DND-41 (cell line): ENCODE data around the gene AFAP1.

Source experiments
- ATAC-seq: fragments of 200-7000 bp; cut with Tn5 transposase; 3 replicates; pipeline ENCODE4 v1.9.1; 2021; ENCODE audit warnings: low read depth; ENCODE audit not compliant: insufficient read depth
- DNase-seq: peaks from one replicate; pipeline ENCODE4 v3.0.0-alpha.2; 2020
- H2AFZ ChIP-seq: 2 replicates; pipeline ENCODE4 v1.6.0; 2012; ENCODE audit warnings: low read depth, low read length
- H3K27ac ChIP-seq: 2 replicates; pipeline ENCODE4 v1.5.1; 2012; ENCODE audit warnings: low read length, inconsistent platforms
- H3K27me3 ChIP-seq: fragments of 200-600 bp; sonication (generic); 2 replicates; pipeline ENCODE4 v1.6.0; 2012; ENCODE audit warnings: low read length, mild to moderate bottlenecking, inconsistent platforms; ENCODE audit not compliant: insufficient read depth, poor library complexity
- H3K36me3 ChIP-seq: 2 replicates; pipeline ENCODE4 v1.5.1; 2012; ENCODE audit warnings: low read length, inconsistent platforms; ENCODE audit not compliant: insufficient read depth
- H3K4me1 ChIP-seq: 2 replicates; pipeline ENCODE4 v1.5.1; 2012; ENCODE audit warnings: mild to moderate bottlenecking, low read length; ENCODE audit not compliant: insufficient read depth
- H3K4me2 ChIP-seq: 2 replicates; pipeline ENCODE4 v1.6.0; 2012; ENCODE audit warnings: mild to moderate bottlenecking, moderate library complexity, low read length, inconsistent platforms; ENCODE audit not compliant: insufficient read depth
- H3K4me3 ChIP-seq, 2 experiments: fragments of 200-600 bp in 1 of 2; shearing (Covaris generic) in 1 of 2; 2 replicates each; pipeline ENCODE4 v1.5.1; 2012 to 2016; ENCODE audit warnings: inconsistent platforms in 2 of 2, low read length in 2 of 2, mild to moderate bottlenecking in 2 of 2, low read depth in 1 of 2, moderate library complexity in 1 of 2
- H3K79me2 ChIP-seq: 2 replicates; pipeline ENCODE4 v1.6.0; 2012; ENCODE audit warnings: low read length, inconsistent platforms; ENCODE audit not compliant: insufficient read depth
- H3K9ac ChIP-seq: 2 replicates; pipeline ENCODE4 v1.6.0; 2012; ENCODE audit warnings: low read depth, mild to moderate bottlenecking, inconsistent platforms, low read length, moderate library complexity
- H3K9me3 ChIP-seq: 2 replicates; pipeline ENCODE4 v1.5.1; 2012; ENCODE audit warnings: low read length, moderate library complexity, mild to moderate bottlenecking, inconsistent platforms; ENCODE audit not compliant: insufficient read depth, severe bottlenecking
- H4K20me1 ChIP-seq: 2 replicates; pipeline ENCODE4 v1.6.0; 2012; ENCODE audit warnings: low read length; ENCODE audit not compliant: insufficient read depth
- CTCF ChIP-seq: IDR thresholded peaks from 2 replicates; pipeline ENCODE4 v1.5.1; 2012; ENCODE audit warnings: borderline replicate concordance, low read length, moderate library complexity, mild to moderate bottlenecking; ENCODE audit not compliant: poor library complexity, severe bottlenecking; ENCODE audit errors: extremely low read depth
- EZH2 ChIP-seq: IDR thresholded peaks from 3 replicates; pipeline ENCODE4 v1.6.1; 2012; ENCODE audit warnings: borderline replicate concordance, low read depth, mild to moderate bottlenecking, moderate library complexity, low read length, inconsistent platforms; ENCODE audit not compliant: severe bottlenecking

AFAP1 gene

GRCh38 chr4:7932287-7932686, 7.4 kb downstream of the AFAP1 start:
- Histone ChIP-seq H3K4me1 (no peaks in the 10 kb centered on the region), H4K20me1 (no peaks in the 10 kb centered on the region), H2AFZ (no peak overlapping the region), H3K9ac (no peak overlapping the region), H3K9me3 (no peaks in the 10 kb centered on the region), H3K4me3 (no peak overlapping the region), H3K36me3 (no peaks in the 10 kb centered on the region), H3K27me3 (peaks cover 16% of the 10 kb centered on the region), H3K4me2 (no peak overlapping the region), H3K27ac (no peak overlapping the region), H3K79me2 (no peaks in the 10 kb centered on the region)
- ATAC-seq (no peak), DNase-seq (no peak)
- no peak for TF ChIP-seq CTCF
- TF ChIP-seq EZH2 = no peak

GRCh38 chr4:7929118-7929951, 10.3 kb downstream of the AFAP1 start:
- peaks cover 12% of the 10 kb centered on the region for H3K27me3 ChIP-seq
- no peak overlapping the region for H3K4me3 ChIP-seq
- no peaks in the 10 kb centered on the region for H3K36me3 ChIP-seq
- no peaks in the 10 kb centered on the region for H4K20me1 ChIP-seq
- no peak overlapping the region for H3K4me2 ChIP-seq
- no peak for DNase-seq
- no peaks in the 10 kb centered on the region for H3K4me1 ChIP-seq
- no peak overlapping the region for H3K9ac ChIP-seq
- H3K27ac ChIP-seq = no peak overlapping the region
- H3K9me3 ChIP-seq = no peaks in the 10 kb centered on the region
- no peaks in the 10 kb centered on the region for H3K79me2 ChIP-seq
- ATAC-seq = no peak
- H2AFZ ChIP-seq = no peak overlapping the region
- TF ChIP-seq CTCF (no peak), EZH2 (no peak)

DNA sequence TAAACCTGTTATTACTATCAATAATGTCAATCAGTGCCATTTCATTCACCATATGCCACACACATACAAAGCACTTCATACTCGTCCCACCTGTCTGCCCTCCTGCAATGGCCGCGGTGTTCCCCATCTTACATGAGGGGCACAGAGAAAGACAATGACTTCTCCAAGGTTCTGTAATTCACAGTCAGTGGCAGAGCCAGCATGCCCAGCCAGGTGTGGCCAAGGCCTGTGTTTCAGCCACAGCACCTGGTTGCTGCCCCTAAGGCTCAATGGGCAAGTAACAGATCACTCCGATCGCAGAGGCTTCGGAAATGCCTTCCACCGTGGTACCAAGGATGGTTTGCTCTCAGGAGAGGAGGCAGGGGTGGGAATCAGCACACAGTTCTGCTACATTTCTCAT, 10.9 kb downstream of the AFAP1 start:
- Histone ChIP-seq H3K79me2 (no peaks in the 10 kb centered on the region), H3K36me3 (no peaks in the 10 kb centered on the region), H3K27ac (no peak overlapping the region), H4K20me1 (no peaks in the 10 kb centered on the region), H2AFZ (no peak overlapping the region), H3K9me3 (no peaks in the 10 kb centered on the region), H3K4me3 (no peak overlapping the region), H3K4me1 (no peaks in the 10 kb centered on the region), H3K9ac (no peak overlapping the region), H3K27me3 (peaks cover 10% of the 10 kb centered on the region), H3K4me2 (no peak overlapping the region)
- ATAC-seq = no peak
- no peak for DNase-seq
- TF ChIP-seq CTCF = no peak
- no peak for TF ChIP-seq EZH2
